Prostate gland (tissue), 2 donors: ENCODE results near the gene GRK2.

ENCODE experiments used
- CTCF ChIP-seq, 4 experiments: fragments of 200-600 bp in 2 of 4; fragments of 450-650 bp in 2 of 4; sonication (generic) in 2 of 4; IDR thresholded peaks; 1 replicate in 3 of 4; 2 replicates in 1 of 4; pipeline ENCODE4 v1.5.1; 2016 to 2019; ENCODE audit warnings: antibody characterized with exemption in 4 of 4, mild to moderate bottlenecking in 2 of 4, moderate library complexity in 2 of 4
- POLR2AphosphoS5 ChIP-seq: sonication (generic); formaldehyde crosslinking; IDR thresholded peaks from one replicate; pipeline ENCODE4 v1.6.1; 2017; ENCODE audit warnings: antibody characterized with exemption

GRCh38 chr11:67295846-67296245, 29.6 kb downstream of the GRK2 start:
- TF ChIP-seq CTCF (IDR thresholded peaks at IDR 0.05) (no peak), POLR2AphosphoS5 (no peak)
